GM12892 (cell line): ENCODE data around the gene SORCS3.

Experiments
- POLR2A ChIP-seq: IDR thresholded peaks from 2 replicates; pipeline ENCODE4 v1.6.1; 2011; ENCODE audit warnings: low read depth, low read length, control low read depth
- POLR2AphosphoS5 ChIP-seq: IDR thresholded peaks from 2 replicates; pipeline ENCODE4 v1.6.1; 2011; ENCODE audit warnings: low read depth, low read length, control low read depth
- TAF1 ChIP-seq: IDR thresholded peaks from 2 replicates; pipeline ENCODE4 v1.6.1; 2011; ENCODE audit warnings: low read depth, mild to moderate bottlenecking, control low read depth, low read length, borderline replicate concordance

- TF ChIP-seq POLR2A (no peak), POLR2AphosphoS5 (no peak), TAF1 (no peak)
Observed at GRCh38 chr10:104613406-104613805, 27.7 kb upstream of the SORCS3 start.
